HG03159 (cell line): Measurements from ENCODE around the gene TXNDC11.

Source experiments
- ATAC-seq: cut with Tn5 transposase; IDR thresholded peaks from one replicate; pipeline ENCODE4 v1.9.1; 2021; ENCODE audit warnings: mild to moderate bottlenecking, moderate library complexity; ENCODE audit not compliant: unreplicated experiment

Gene TXNDC11

DNA sequence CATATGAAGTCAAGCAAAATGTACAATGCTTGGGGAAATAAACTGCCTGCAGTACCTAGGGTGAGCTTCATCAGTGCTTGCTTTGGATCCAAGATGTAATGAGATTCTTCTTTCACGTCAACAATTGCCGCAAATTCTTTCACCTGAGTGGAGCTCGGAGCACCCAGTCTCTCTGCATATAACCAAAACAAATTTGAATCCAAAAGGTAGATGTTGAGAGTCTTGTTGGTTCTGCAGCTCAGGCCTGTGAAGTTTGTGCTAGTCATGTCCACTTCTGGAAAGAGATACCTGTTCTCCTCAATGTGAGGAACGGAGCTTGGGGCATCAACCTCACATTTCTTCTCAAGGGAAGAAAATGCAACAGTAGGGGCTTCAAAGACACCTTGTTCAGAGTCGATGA is 51.4 kb downstream of the TXNDC11 start:
- ATAC-seq = no peak

- ATAC-seq = peak; percentile 85
Measured at GRCh38 chr16:11689031-11689840, 53.4 kb downstream of the TXNDC11 start.

DNA sequence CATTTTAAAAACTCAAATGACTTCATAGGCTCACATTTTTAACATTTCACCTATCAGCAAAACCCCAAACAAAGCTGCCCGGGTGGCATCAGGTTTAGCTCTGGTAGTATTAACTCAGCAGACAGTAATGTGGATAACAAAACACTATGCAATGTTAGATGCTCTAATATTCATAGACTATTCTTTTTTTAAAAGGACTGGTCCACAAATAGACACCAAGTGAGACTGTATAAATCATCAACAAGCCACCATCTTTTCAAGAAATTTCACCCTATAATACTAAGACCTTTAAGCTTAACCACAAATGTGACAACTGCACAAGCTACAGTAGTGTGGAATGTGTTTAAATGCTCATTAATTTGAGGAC is 54.2 kb downstream of the TXNDC11 start:
- no peak for ATAC-seq

GRCh38 chr16:11687601-11688519 is 54.8 kb downstream of the TXNDC11 start:
- no peak for ATAC-seq

GRCh38 chr16:11686713-11687380 is 55.8 kb downstream of the TXNDC11 start:
- no peak for ATAC-seq

GRCh38 chr16:11685844-11686618 is 56.6 kb downstream of the TXNDC11 start:
- ATAC-seq = no peak

DNA sequence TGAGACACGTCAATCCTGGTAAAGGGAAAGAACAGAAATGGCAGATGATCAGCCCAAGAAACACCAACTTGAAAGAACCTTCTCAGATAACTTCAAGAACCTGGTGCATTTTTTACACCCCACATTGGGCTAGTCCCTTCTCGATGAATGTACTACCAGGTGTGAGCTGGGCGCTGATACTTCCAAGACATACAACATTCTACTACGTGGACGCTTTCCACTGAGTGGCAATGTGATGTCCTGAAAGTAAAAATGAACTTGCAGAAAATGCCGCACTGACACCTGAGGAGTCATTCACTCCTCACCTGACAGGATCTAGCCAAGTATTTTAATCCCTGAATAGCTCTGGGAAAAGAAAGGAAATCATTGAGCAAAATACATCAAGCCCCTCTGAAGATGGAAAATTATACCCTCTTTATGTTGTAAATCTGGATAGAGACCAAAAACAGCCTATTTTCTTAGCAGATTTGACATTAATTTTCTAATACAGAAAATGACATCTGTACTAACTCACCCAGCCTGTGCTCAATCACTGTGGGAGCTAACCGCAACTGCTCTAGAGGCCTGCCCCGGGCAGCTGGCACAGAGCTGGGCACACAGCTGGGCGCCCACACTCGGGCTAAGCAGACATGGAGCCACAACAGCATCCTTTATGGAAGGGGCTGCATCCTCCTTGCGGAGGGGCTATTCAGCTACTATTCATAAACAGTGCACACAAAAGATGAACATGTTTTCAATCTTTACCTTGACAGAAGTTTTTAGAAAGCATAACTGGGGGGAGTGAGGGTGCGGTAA is 58.2 kb downstream of the TXNDC11 start:
- ATAC-seq = no peak

DNA sequence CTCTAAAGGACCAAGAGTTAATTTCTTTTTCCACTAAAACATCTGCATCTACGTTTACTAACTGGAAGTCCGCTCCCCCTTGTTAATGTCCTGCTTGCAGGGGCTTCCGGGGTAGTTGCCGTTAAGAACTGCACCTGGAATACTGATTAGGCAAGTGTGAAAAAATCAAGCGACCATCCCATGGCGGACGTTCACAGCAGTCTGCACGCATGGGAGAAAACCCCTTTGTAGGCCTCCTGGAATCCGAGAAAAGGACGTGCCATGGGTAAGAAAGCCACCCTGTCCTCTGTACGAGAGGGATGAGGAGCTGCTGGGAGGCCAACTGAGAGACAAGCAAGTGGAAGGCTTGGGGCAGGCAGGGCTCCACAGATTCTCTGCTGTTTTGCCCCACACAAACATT is 59.5 kb downstream of the TXNDC11 start:
- ATAC-seq = no peak

DNA sequence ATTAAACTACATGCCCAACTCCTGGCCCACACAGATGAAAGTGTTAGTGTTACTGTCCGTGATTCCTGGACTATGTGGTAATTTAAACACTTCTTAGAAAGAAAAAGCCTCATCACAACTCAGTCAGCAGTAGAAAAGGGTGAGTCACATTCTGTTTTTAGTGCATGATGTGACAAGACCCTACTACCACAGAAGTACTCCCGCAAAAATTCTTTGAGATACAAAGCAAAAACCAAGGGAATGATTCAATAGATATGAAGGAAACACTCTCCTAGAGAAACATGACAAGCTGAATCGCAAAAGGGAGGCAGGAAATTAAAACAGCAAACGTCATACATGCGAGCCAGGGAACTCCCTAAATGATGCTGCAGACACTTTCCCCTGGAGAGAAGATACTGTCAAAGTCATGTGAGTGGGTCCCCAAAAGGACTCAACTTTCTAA is 60.0 kb downstream of the TXNDC11 start:
- ATAC-seq = peak; percentile 34

DNA sequence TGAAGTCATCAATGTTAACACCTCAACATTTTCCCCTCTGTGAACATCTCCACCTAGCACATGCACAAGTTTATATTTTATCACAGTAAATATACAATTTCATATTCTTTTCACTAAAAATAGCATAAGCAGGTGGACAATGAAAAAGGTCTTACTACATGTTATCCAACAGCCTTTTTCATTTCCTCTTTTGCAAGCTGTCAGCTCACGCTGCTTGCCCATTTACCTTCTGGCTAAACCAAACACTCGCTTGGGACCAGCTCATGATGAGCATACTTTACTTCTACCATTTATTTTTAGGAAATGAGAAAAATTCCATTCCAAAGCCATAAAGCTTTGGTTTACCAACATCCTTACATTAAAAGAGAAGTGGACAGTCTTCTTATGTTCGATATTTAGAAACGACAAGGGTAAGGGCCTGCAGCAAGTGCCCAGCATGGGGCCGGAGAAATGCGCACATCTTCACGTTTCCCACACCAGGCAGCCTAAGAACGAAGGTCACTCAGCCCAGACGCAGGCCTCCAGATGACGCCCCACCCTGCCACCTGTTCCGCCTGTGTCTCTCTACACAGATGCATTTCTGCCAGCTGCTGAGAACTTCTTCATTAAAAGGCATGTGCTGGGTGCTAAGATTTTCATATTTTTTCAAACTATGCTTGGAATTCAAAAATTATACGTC is 60.5 kb downstream of the TXNDC11 start:
- peak; percentile 48 for ATAC-seq

GRCh38 chr16:11681556-11681955 is 61.1 kb downstream of the TXNDC11 start:
- ATAC-seq = peak; percentile 17

GRCh38 chr16:11679941-11680911 is 62.4 kb downstream of the TXNDC11 start:
- ATAC-seq = no peak

DNA sequence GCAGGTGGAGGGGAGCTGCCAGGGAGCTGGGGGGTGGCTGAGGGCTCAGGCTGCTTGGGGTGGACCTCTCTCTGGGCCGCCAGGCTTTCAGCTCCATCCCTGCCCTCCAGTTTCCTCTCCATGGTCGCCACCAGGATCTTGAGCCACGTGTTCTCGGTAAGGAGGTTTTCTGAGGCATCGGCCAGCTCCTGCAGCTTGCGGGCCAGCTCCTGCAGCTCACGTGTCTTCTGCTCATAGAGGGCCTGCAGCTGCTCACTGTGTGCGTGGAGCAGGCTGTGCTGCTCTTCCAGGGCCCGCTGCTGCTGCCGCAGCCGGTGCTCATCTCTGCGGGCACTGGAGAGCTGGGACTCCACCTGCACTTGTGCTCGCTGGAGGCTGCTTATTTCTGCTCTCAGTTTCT is 63.4 kb downstream of the TXNDC11 start:
- ATAC-seq = no peak

DNA sequence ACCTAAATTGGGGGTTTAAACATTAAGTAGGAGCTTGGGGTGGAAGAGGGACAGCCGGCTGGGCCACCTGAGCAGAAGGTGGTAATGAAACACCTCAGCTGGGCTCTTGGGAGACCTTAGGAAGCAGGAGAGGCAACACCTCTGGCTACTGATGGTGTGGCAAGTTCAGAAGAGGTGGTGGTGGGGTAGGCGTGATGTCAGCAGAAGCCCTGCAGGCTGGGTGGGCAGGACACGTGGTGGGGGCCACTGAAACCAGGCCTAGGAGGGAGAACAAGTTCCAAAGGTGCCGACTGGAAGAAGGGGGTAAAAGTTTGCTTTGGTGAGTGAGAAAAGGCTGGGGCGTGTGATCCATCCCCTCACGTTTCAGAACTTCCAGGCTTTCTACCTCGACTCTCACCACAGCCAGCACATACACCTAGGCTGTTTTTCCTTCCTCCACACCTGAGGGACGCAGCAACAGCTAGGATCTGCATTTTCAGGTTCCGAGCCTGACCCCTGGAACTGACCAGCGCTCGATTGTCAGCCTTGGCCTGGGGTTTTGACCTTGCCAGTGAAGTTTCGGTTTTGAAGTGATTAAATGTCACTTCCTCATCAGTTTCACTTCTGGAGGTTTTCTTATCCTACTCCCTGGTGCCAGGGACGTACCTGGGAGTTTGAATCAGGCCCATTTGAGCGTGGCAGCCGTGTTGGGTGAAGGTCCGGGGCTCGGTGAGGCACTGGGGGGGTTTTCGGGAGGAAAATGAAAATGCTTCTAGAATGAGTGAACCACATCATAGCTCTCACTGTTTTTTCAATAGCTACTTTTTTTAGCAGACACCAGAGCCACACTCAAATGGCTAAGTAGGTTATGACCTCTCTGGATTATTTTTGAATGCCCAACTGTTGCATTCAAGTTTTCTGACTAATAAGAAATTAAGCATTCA is 64.4 kb downstream of the TXNDC11 start:
- ATAC-seq = no peak

GRCh38 chr16:11677451-11677951 is 65.2 kb downstream of the TXNDC11 start:
- no peak for ATAC-seq

- no peak for ATAC-seq
Measured at GRCh38 chr16:11676799-11677198, 65.9 kb downstream of the TXNDC11 start.
